SW 1271 (cell line): ENCODE data around the gene SH3PXD2A.

ENCODE experiments used
- DNase-seq, 2 experiments: peaks; one replicate each; lab custom pipeline; 2025; lab: John Stamatoyannopoulos, UW

Gene SH3PXD2A

DNA sequence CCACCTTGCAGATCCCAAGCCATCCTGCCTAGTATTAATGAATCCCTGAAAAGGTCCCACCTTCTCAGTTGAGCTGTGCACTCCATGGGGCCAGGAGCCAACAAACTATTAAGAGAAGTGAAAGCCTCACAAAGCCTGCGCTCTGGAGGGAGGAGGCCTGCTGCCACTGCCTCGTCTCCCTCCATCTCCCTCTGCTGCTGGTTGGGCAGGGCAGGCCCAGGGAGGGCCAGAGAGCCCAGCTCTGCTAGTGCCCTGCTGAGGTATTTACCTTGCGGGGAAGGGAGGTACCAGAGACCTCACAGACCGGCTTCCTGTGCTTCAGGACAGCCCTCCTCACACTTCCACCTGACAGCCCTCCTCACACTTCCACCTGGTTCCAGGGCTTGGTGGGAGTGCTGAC lies 171.5 kb downstream of the SH3PXD2A start:
- DNase-seq, result no peak

DNA sequence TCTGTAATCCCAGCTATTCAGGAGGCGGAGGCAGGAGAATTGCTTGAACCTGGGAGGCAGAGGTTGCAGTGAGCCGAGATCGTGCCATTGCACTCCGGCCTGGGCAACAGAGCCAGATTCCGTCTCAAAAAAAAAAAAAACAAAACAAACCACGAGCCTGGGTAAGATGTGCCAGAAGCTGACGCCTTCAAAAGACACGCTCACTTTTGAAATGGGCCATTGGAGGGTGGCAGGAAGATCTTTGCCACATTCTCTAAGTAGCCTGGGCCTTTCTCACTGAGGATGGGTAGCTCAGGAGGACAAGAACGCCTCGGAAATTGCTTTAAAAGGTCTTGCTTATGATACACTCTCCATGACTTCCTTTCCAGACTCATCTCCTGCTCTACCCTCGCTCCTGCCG lies 172.7 kb downstream of the SH3PXD2A start:
- no peak for DNase-seq

DNA sequence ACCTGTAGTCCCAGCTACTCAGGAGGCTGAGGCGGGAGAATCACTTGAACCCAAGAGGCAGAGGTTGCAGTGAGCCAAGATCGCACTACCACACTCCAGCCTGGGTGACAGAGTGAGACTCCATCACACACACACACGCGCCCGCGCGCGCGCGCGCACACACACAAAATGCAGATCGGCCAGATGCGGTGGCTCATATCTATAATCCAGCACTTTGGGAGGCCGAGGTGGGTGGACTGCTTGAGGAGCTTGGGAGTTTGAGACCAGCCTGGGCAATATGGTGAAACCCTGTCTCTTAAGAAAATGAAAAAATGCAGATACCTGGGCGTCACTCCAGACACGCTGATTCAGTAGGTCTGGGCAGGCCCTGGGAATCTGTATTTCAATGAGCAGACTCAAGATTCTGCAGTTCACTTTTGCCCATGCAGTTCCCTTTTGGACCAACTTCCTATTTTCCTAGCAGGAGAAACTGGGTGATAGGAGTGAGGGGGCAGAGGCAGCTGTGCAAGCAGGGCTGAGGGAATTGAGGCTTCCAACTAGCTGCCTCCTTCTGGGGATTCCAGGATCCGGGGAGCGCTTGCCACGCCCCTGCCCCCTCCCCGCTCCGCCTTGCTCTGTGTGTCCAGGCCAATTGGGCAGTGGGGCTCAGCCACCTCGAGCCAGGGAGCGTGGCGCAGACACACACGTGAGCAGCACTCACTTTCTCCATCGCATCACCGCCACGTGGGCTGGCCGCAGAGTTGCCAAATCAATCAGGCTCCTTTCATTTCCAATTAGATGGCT lies 173.6 kb downstream of the SH3PXD2A start:
- DNase-seq, result no peak

DNA sequence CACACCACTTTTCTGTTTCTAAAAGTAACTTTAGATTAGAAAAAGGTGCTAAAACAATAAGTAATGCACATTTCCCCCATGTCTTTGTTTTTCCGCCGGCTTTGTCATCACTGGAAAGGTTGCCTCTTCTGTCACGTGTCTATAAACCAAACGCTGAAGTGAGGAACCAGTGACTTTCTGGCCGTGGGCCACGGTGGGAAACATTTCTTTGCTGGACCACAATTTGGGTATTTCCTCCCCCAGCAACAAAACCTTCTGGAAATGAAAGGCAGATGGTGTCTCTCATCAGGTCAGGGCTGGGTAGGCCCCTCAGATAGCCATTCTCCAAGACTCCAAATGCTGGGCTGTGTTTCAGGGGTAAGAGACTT lies 174.5 kb downstream of the SH3PXD2A start:
- DNase-seq, result no peak

DNA sequence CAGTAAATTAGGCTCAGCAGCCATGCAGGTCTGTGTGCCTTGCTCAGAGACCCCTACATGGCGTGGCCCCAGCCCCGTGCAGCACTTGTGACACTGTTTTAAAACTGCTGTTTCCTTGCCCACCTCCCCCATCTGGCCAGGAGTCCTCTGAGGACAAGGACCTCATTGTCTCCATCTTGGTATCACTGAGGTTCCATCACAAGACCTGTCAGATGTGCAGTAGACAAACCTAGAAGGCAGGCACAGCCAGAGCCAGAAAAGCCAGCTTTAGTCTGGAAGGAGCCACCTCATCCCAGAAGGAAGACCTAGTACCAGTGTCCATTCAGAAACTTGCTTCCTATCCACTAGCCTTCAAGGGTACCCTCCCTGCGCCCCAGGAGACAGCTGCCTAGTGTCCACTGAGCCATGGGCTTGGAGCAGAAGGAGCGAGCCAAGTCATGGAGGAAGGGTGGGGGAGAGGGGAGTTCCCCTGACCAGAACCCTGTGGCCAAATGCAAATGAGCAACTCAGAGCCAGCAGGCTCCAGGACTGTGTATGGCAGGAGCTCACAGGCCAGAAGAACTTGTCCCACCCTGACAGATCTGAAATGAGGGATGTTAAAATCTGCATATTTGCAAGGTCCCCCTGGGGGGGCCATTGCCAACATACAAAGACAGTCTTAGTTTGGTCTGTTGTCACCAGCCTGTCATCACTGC lies 176.1 kb downstream of the SH3PXD2A start:
- DNase-seq, result no peak

DNA sequence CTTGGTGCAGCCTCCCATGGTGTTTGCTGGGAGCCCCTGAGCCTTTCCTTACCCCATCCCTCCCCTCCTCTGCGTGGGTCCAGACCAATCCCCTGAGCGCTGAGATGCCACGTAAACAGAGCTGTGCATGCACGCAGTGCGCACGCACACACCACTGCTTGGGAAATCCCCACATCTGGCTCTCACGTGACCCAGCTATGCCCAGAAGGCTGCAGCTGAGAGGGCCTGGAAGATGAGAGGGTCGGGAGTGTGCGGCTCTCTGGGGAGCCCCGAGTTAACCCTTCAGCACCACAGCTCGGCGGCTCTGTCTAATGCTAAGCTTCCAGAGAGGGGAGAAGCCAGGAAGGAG lies 177.2 kb downstream of the SH3PXD2A start:
- DNase-seq, result no peak

DNA sequence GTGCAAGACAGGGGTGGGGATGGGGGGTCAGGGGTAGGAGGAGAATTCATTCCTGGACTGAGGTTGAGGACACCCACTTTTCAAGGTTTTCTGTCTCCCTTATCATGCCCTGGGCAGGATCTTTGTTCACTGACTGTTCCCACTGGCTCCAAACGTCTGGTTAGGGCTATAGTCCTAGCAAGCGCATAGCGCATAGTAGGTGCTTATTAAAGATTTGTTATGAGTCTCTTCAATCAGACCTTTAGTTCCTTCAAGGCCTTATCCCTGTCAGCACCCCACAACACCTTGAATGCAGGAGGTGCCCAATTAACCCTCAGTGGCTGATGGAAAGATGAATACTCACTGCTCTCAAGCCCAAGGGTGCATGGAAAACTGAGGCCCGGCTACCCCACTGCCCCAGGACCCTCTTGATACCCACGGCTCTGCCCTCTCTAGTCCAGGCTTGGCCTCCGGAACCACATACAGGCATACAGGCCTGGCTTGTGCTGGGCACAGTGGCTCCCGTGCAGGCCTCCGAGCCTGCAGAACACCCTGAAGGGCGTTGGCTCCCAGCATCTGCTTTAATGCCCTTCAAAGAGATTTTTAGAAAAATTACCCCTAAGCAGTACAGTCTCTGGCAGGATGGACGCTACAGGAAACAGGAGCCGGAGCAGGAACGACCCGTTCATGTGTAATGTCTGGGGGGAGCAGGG lies 177.7 kb downstream of the SH3PXD2A start:
- DNase-seq, result no peak

DNA sequence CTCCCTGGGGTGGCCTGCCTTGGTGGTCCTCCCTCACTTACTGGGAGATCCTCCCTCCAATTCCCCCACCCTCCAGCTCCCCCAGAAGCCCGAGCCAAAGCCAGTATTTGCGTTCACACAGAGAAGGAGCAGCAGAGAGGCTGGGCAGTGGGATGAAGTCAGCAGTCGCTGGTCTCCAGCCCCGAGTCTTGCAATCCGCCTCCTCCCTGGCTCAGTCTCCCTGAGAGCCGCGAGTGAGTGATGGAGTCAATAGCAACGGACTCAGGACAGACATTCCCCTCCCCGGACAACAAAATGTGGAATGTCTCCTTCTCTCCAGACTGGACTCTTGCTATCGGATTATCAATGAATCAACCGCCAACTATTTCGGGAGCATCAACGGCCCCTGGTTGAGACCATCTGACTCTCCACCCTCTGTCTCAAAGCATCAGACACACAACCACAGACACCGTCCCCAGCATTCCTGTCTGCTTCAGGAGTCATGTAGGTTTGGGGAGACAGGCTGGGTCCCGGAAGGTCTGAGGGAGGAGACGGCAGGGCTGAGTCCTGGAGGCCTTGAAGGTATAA lies 178.4 kb downstream of the SH3PXD2A start:
- no peak for DNase-seq

DNA sequence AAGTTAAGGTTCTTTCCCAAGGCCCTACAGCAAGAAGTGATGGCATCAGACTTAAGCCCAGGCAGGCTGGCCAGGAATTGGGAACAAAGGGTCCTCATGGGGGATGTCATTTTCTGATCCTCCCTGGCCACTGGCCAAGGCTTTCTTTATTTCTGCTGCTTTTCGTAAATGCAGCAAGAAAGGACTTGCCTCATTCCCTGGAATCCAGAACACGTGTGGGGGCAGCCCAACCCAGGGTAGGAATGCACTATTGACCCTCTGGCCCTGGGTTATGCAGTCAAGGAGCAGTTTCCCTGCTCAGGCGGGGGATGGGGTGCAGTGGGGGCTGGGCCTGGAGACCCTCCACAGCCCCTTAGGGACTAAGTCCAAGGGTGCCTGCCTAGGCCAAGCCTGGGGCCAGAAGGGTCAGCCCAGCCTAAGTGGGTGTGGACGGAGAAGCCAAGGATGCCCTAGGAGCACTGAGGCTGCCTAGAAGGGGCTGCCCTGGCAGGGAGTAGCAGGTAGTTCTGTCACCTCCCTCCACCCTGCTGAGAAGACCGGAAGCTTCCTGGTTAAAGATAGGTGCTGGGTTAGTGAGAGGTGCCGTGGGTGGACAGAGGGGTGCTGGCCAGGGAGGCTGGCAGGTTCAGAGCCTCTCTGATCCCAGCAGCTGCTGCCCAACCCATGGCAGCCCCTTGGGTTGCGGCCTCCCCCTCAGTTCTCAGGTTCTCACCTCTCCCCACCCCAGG lies 179.2 kb downstream of the SH3PXD2A start:
- DNase-seq, result no peak

DNA sequence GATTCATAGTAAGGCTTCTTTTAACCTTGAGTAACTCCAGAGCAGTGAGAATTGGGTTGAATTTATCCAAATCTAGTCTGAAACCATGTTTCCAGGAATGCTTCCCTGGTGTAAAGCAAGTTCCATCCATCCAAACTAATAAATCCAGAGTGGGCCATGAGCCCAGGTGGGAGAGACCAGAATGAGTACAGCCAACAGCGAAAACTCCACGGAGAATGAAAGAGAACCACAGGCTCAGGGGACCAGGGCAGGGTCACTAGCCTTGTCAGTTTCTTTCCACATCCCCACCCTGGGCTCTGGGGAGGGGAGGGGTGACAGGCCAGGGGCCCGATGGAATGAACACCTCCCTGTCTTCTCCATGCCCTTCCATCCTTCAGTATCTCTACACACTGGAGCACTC lies 181.8 kb downstream of the SH3PXD2A start:
- DNase-seq, result no peak

DNA sequence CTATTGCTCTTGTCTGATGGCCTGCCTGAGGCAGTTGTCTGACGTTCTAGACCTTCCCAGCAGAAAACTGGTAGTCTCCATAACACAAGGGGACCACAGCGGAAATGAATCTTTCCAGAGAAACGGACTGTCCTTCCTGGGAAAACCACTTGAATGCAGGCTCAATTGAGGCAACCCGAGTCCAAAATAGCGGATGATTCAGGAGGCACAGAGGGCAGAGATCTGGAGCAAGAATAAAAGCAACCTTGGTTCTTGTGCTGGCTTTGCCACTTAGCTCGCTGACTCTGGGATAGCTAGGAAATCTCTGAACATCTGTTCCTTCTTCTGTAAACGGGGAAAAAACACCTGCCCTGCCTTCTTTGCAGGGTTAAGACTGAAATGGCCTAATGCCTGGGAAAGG lies 183.0 kb downstream of the SH3PXD2A start:
- no peak for DNase-seq

DNA sequence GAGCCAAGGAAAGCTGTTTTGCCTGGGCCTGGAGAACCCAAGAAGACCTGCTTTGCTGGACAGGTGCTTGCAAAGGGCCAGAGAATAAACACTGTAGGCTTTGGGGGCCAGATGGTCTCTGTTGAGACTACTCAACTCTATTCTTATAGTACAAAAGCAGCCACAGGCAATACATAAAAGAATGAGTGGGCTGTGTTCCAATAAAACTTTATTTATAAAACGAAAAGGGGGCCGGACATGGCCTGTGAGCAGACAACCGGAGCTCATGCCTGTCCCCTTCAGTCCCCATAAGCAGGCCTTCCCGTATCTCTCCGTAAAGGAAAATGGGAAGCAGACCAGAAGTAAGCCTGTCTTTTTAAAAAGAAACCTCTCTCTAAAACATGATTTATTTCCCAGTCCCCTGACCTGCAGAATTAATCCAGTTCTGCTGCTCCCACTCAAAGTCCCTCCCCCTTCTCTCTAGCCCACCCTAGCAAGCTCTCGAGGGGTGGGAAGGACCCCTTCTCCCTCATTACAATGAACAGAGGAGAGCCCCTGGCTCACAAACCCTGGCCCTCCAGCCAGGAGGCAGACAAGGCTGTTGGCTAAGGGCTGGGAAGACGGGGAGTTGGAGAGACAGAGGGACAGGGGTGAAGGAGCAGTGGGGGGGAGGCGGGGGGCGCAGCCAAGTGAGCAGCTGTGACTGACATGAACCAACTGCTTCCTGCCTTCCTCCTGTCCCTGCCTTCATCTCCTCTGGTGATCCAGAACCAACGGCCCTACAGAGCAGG lies 184.1 kb downstream of the SH3PXD2A start:
- DNase-seq, result no peak

DNA sequence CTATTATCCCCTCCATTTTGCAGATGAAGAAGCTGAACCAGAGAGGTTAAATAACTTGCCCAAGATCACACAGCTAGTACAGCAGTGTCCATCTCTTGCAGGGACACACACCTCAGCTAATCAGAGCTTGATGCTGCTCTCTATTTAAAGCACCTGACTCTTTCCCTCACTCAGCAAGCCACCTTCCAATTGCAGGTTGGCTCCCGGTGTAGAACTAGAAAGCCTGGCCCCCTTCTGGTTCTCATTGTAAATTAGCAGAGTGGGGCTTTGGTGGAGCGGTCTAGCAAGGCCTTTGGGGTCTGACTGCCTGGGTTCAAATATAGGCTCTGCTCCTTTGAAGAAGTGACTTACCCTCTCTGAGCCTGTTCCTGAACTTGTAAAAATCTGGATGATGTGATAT lies 185.4 kb downstream of the SH3PXD2A start:
- DNase-seq, result no peak

DNA sequence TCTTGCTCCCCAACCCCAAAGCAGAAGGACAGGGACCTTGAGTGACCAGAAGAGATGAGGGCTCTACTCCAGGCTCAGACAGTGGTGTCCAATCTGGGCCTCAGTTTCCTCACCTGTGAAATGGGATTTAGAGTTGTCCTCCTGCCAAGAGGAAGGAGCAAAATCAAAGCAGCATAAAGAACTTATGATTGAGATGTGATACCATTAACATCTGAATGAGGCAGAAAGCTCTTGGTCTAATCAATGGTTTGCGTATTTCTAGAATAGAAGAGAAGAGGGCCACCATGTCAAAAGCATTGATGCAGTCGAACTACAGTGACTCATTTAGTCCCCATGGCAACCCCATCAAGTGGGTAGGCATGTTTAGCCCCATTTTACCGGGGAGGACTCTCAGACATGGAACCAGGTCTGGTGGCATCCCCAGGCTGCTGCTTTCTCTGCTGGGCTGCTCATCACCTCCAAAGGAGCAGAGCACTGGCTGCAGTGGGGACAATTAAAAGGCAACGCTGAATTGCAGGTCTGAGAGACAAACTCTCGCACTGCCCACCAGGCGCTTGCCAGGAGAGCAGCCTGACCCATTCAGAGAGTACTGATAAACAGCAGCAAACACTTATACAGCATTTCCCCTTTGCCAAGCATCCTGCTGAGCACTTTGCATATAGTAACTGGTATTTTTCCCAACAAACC lies 186.0 kb downstream of the SH3PXD2A start:
- DNase-seq, result no peak

DNA sequence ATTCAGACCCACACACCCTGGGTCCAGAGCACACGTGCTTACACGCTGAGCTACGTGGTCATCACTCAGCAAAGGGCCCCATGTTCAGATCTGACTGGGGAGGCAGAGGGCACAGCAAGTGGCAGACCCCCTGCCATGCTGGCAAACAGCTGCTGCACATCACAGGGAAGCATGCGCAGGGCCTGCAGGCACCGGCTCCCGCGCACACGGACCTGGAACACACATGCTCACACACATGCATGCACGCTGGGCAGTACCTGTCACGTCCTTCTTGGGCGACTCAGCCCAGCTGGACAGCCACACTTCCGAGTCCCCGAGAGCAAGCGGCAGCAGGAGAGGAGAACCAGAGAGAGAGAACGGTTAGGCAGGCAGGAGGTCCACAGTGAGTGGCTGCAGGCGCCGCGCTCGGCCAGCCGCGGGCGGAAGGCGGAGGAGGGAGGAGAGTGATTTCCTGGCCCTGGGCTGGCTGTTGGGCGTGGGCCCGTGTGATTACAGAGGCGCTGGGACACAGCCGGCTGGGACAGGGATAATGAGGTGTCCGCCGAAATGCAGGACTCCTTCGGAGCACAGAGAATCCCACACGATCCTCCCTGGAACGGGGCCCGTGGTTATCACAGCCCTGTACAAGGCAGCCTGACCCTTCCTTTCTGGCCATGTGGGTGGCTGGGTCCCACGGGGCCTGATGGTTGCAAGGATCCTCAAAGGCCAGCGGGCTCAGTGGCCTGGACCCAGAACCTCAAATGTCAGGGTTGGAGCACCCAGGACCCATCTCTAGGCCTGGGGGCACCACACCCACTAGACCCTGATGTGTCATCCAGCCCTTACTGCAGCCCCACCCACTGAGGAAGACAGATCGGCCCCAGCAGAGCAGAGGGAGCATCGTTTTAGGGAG lies 186.8 kb downstream of the SH3PXD2A start:
- DNase-seq, result no peak

DNA sequence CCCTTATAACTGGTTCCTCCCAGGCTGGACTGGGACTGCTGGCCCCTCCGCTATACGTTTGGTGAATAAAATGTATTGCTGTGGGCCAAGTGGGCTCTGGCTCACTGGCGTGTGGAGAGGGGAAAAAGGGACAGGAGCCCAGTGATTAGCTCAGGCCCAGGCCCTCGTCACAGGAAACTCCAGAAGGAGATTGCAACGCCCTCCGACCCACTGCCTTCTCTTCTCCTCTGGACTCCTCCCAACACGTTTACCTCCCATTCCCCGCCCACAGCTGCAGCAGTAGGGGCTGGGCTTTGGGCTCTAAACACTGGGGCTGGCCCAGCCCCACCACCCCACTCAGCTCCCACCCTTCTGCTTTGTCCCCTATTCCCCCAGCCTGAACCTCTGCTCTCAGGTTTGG lies 188.0 kb downstream of the SH3PXD2A start:
- no peak for DNase-seq

DNA sequence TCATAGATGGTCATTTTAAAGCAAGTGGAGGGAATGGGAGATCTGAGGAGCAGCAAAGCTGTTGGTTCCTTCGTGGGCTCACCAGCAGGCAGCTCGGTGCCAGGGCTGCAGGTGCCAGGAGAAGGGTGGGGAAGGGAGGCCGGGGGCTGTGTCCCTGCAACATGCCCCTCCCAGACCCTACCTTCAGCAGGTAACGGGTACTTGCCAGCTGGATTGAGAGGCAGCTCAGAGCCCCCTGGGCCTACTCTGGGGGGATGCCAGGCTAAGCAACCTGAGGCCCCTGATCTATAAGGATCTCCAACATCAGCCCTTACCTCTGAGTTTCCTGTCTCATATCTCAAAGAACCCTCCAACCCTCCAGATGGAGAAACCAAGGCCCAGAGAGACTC lies 188.6 kb downstream of the SH3PXD2A start:
- DNase-seq, result no peak

DNA sequence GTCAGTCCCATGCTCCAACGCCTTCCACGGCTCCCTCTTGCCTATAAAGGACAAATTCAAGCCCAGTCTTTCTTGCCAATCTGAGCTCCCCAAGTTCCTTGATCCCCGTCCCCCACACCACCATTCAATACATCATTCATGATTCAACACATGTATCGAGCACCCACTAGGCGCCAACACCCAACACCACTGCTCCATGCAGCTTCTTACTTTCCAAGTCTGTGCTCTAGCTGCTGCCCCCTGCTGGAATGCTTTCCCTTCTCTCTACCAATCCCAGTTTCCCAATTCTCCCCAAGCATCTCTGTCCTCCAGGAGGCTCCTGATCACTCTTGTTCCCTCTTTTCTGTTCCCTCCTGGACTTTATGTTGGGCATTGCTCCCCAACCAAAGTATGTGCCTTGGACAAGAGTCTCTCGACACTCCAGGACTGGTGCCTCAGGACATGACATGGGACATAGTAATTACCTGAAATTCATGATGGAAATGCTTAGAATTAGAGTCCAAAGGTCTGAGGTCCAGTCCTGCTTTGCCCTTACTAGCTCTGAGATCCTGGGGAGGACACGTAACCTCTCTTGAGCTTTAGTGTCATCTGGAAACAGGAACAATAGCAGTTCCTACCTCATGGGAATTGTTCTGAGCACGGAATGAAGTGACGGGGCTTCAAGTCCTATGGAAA lies 189.2 kb downstream of the SH3PXD2A start:
- no peak for DNase-seq

DNA sequence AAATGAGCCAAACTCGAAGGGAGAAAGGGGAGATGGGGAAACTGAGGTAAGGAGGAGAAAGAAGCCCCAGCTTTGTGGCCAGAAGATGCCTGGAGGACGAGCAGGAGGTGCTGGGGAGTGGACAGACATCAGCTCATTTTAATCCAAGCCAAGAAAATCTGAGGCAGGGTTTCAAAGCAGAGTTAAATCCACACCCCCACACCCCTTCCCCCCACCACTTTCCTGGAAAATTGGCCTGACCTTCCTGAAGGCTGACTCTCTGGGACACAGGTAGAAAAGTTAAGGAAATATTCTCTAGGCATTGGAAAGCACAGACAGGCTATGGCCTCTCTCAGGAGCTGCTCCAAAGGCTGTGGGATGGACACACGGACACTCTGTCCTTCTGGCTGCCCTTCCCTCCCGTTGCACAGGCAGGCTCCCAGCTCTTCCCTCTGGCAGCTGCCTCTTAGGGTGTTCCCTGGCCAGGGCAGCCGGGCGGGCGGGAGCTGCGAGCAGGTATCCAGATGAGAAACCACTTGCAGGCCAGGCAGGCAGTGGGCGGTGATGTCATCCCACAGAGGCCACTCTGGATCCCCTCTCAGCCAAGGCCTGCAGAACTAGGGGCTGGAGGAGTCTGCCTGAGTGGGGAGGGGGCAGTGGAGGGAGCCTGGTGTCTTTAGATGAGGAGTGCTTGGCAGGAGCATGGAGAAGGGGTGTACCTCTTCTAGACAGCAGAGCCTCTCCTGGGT lies 190.1 kb downstream of the SH3PXD2A start:
- no peak for DNase-seq
